HG02610 (cell line): ENCODE results near the gene BABAM2.
"Not testable (repeated sequence)": the region's sequence is repeated elsewhere in the genome, so short reads cannot be mapped to it uniquely, and the experiment has no call there.

Source experiments
- ATAC-seq: cut with Tn5 transposase; IDR thresholded peaks from one replicate; pipeline ENCODE4 v1.9.1; 2021; ENCODE audit warnings: mild to moderate bottlenecking, moderate library complexity; ENCODE audit not compliant: unreplicated experiment

Gene BABAM2

DNA sequence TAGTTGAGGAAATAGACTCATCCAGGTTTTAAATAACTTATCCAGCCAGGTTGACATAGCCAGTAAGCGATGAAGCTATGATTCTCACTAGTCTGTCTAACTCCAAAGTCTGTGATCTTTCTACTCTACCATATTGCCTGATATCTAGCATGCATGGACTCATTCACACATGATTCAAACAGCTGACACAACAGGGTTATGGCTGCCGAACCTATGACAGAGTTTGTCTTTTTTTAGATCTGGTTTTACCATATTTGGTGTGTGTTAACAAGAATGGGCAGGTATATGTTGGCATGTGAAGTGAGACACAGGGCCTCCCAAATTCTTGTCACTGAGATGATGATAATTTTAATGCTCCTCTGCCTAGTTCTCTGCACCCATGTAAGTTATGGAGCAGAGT lies 210.6 kb downstream of the BABAM2 start:
- ATAC-seq, result no peak

DNA sequence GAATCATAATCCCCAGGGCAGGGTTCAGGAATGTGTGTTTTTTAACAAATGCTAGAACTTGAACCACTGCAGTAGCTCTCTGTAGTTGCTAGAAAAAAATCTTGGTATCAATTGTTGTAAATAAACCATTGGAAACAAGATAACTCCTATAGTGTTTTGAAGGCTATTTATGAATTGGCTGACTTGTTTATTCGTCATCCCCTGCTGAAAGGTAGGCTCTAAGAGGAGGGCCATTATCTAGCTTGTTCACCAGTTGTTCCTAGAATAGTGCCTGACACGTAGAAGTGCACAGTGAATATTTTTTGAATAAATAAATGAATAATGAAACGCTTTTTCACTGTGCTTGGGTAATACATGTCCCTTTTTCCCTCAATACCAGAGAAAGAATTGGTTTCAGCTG lies 211.4 kb downstream of the BABAM2 start:
- no peak for ATAC-seq

DNA sequence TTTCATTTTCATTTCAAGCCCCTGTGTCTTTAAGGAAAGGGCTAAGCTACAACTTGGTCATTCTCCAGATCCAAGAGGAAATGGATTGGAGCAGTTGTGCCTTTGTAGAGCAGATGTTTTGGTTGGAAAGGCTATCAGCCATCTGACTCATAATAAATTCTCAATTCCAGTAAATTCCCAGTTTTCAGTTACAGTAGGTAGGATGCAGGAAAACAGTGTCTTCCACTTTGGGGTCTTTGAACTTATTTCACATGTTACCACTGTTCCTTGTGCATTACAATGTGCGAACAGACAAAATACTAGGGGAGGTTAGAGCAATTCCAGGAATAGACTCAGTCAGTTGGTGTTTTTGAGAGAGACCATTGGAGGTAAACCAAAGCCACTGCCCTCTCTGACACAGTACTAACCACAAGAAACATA lies 211.9 kb downstream of the BABAM2 start:
- ATAC-seq, result no peak

DNA sequence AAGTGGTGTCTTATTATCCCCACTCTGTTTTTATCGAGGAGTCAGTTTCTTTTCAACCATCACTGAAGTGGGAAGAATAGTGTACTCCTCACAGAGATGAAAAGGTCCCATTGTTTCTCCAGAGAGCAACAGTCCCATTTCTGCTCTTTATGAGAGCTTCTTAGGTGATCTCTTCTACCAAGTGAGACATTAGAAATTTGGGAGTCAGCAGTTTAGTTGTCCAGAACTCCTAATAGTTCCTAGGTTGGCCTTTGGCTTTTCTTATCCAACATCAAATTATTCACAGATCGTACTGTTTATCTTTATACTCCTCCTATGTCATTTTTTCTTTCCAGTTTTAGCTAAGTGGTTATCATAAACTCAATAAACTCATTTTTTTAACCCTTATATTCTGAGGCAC lies 213.1 kb downstream of the BABAM2 start:
- no peak for ATAC-seq

DNA sequence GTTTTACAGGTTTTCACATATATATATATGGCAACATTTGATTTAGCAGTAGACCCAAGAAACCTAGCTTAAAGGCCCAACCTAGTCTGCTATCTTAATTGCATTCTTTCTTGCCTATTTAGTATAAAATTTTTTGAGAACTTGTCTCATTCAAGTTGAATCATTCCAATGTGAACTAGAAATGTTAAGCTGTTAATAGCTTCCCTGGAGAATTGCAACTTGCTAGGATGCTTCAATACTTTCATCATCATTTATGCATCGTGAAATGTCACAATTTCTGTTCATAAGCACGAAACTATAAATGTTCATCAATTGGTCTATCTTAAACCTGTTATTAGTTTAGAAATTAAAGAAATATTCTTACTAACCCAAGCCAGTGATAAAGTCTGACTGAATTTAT lies 217.6 kb downstream of the BABAM2 start:
- ATAC-seq, result no peak

DNA sequence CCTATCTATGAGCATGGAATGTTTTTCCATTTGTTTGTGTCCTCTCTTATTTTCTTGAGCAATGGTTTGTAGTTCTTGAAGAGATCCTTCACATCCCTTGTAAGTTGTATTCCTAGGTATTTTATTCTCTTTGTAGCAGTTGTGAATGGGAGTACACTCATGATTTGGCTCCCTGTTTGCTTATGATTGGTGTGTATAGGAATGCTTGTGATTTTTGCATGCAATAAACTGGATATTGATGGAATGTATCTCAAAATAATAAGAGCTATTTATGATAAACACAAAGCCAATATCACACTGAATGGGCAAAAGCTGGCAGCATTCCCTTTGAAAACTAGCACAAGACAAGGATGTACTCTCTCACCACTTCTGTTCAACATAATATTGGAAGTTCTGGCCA lies 223.2 kb downstream of the BABAM2 start:
- ATAC-seq, result not testable (repeated sequence)

DNA sequence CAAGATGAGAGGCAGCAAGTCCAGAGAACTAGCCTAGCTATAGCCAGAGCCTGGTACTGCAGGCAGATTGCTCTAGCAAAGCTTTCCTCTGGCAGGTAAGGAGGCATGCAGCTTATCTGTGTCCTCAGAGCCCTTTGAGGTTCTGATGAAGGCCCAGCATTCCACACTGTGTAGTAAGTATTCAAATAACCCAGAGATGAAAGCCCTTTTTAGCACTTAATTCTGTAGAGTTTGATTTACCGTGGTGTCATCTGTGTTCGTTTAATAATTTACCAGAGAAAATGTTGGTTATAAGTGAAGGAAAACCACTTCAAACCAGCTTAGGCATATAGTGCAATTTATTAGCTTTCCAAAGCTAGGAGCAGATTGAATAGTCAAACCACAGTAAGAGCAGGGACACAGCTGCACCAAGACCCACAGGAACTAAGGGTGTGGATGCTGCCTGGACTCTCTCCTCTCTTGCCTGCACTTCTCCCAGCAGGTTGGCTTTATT lies 226.6 kb downstream of the BABAM2 start:
- ATAC-seq, result no peak

DNA sequence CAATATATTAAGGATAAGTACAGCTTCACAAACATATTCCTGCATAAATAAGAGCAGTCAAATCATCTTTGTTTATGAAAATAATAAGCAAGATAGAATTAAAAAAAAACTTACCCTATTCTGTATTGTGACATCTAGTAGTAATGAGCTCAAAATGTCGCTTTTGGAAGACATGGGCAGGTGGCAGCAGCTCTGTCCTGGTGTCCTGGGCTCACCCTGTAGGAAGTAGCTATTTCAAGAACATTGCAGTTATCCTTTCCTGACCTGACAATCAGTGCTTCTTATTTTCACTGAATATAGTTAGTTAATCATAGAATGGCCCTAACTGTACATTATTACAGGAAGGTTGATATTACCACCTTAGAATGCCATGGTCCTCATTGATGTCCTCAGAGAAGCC lies 229.1 kb downstream of the BABAM2 start:
- ATAC-seq, result no peak

DNA sequence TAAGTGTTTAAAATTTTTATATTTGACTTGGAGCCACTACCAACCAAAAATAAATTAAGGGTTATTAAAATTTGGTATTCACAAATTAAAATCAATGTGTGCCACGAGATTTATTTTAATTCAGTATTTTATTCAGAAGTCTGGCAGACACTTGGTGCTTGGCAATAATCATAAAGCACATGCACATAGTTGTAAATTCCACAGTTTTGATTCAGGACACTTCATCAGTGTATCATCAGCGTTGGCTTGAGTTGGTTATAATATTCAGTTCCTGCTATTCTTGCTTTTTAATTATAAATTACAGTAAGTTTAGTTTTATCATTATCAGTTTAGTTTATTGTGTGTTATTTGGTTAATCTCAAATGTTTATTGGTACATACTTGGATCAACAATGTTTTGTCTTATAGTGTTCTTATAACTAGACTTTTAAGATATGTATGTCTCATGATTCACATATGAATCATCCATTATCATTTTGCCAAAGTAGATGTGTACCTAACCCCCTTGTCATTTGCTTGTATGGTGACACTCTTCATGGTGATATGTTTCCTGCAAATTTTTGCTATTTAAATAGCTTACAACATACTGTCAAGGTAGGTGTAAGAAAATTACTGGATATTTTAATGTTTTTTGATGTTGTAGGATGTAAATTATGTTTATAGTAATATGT lies 237.9 kb downstream of the BABAM2 start:
- ATAC-seq, result no peak

DNA sequence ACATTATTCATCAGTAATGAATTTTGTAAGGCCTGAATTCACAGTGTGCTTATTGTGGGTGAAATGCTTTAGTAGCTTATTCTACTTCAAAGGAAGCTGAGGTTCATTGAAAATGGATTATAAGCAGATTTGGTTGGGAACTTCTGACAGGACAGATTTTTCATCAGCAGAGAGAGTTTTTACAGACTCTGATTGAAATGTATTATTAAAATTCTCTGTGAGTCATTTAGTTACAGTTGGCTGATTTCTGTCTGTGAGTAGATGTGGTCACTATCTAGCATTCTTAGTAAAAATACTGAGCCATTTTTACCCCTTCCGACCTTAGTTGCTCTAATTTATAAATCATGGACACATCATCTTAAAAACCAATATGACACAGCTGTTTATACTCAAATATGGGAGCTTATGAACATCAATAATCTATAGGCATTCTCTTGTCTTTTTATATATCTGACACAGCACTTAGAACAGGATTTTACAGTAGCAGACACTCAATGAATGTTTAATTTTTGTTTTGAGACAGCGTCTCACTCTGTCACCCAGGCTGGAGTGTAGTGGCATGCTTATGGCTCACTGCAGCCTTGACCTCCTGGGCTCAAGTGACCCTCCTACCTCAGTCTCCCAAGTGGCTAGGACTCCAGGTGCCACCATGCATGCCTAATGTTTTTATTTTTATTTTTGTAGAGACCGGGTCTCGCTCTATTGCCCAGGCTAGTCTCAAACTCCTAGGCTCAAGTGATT lies 239.6 kb downstream of the BABAM2 start:
- ATAC-seq, result no peak

DNA sequence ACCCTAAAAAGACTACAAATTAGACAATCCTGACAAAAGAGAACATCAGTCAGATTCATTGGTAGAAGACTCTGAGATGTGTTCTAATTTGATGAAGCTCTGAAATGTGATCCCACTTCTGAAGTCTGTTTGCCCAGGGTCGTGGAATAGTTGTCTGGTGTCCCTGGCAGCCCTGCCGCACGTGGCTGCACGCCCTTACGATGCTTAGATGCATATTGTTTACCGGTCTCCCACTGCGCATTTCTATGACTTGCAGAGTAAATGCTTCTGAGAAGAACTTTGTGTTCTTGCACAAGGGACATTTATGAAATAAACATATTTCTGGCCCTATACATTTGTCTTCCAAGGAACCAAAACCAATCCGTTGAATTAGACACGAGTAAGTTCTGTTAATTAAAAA lies 243.2 kb downstream of the BABAM2 start:
- no peak for ATAC-seq

DNA sequence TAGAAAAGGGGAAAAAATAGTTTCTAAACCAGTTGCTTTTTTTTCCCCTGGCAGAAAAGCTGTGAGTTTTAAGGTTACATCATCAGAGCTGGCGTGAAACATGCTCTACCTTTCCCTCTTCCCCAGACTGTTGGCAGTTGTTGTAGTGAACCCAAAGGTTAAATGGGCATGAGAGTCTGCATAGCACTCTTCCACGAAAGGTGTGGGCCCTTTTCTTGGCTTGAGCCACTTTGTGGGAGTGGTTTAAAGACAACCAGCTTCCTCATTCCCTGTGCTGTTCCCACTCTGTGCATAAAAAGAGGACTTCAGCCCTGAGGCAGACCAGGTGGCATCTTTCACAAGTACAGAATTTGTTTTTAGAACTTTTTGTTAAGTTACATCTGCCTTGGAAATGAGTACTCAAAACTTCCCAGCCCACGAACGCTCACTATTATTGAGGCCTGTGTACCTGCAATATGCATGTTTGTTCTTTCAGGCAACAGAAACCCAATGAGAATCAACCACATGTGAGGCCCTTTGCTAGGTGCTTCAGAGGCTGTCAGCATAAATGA lies 243.8 kb downstream of the BABAM2 start:
- ATAC-seq, result no peak

DNA sequence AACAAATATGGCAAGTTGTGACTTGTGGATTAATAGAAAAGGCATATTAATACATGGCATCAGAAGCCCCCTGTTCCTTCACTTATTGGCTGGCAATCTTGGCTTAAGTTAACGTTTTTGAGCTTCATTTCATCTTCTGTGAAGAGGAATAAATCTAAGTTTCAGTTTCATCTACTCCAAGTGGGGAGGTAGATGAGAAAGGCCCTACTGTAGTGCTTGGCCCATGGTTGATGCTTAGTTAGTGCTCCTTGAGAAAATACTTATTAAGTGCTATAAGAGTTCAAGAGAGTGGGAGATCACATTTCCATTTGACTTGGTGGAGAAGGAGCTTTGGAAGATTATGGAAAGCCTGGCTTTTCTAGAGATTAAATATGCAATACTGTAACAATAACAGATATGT lies 244.3 kb downstream of the BABAM2 start:
- ATAC-seq, result no peak

DNA sequence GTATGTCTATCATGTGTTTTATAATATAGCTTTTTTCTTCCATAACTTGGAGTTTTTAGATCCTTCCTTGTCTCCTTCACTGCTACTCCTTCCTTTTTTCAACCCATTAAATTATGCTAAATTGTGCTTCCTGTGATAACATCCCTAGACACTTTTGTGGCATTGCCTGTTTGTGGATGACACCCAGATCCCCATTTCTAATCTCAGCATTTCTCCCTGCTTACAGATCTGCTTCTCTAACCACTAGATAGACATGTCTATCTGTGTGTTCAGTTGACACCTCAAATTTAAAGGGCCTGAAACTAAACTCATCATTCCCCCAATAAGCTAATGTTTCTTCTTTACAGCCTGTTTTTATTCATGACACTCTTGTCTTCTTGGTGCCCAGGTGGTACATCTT lies 244.8 kb downstream of the BABAM2 start:
- ATAC-seq, result no peak

DNA sequence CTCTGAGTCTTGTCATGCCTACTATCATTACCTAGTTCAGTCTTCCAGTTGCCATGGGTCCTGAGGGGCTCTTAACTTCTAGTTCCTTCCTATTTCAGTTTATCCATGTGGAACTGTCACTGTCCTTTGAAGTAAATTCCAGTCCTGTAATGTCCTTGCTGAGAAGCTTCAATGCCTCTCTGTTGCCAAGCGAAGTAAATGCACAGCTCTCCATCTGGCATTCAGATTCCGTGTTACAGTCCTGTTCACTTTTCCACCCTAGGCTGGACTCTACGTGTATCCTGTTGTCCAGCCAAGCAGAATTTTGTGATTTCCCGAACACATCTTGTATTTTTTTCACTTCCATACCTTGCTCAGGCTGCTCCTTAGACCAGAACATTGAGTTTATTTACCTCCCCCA lies 245.3 kb downstream of the BABAM2 start:
- no peak for ATAC-seq

DNA sequence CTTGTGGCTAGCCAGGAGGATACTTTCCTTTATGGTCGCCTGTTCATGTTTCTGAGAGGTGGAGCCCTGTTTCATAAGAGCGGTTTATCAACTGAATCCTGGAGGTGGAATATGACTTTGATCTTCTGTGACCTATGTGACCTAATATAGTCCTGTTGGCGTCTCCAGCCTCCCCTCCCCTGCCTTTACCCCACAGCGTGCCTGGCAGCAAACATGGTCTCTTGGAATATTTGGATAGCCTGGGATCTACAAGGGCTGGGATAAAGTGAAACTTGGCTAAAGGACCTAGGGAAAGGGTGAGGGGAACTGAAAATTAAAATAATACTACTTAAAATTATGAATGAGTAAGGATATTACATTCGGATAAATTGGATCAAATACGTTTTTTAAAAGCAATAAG lies 246.0 kb downstream of the BABAM2 start:
- no peak for ATAC-seq

DNA sequence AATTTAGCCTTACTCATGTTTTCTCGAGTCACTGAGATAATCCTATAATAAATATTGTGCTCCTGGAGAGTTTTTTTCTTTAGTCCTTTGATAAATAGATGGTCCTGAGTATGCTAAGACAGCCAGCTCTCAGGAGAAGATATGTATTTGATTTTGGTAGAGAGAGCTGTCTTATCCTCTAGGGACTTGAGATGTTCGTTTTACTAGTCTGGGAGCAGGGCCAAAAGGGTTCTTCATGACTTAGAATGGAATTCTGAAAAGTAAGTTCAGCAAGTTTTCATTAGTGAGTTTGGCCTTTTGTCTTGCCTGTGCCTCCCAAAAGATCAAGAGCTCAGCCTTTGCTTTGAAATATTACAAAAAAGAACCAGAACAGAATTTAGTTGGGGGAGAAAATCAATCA lies 246.7 kb downstream of the BABAM2 start:
- no peak for ATAC-seq

DNA sequence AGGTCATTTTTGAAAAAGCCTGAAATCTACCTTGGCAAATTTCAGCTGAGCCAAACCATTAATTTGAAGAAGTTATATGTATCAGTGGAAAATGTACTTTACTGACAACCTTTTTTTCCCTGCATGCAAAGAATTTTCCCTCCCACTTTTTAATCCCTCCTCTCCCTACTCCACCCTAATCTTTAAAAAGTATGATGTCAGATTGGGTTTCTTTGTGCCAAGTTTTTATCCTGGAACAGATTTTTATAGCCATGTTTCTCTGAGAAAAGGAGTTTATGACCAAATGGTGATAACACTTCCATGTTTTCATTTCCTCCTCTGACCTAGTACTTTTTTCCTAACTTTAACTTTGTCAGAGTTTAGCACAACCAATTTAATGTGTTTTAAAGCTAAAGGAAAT lies 251.9 kb downstream of the BABAM2 start:
- no peak for ATAC-seq

DNA sequence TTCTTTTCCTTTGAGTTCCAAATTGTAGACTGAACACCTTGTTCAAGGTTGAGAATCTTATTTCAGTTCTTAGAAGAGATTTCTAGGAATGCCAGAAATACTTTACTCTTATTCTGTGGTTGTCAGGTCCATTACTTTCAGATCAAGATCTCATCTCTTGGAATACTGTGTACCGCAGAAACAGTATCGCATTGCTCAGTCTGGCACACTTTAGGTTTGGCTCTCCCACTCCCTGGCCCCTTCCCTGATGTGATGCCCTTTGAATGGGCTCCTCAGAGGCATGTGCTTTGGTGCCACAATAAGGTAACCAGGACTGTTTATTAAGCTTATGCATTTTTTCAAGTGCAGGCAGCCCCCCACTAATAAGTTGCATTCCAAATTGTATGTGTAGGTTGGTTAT lies 257.5 kb downstream of the BABAM2 start:
- ATAC-seq, result no peak

DNA sequence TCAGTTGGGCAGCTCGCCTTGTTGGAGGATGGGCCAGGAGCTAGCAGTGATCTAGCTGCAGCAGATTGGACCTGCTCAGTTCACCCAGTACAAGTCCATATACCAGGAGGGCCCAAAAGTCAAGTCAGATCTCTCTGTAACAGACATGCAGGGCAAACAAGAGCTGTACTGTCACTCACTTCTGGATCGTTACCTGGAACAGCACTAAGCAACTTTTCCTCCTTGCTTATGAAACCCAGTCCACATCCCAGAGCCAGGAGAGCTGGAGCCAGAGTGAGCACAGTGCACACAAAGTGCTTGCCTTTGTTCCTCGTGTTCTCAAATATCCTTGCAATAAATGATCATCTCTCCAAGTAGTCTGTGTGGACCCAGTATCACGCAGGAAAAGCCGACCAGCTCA lies 258.0 kb downstream of the BABAM2 start:
- no peak for ATAC-seq

DNA sequence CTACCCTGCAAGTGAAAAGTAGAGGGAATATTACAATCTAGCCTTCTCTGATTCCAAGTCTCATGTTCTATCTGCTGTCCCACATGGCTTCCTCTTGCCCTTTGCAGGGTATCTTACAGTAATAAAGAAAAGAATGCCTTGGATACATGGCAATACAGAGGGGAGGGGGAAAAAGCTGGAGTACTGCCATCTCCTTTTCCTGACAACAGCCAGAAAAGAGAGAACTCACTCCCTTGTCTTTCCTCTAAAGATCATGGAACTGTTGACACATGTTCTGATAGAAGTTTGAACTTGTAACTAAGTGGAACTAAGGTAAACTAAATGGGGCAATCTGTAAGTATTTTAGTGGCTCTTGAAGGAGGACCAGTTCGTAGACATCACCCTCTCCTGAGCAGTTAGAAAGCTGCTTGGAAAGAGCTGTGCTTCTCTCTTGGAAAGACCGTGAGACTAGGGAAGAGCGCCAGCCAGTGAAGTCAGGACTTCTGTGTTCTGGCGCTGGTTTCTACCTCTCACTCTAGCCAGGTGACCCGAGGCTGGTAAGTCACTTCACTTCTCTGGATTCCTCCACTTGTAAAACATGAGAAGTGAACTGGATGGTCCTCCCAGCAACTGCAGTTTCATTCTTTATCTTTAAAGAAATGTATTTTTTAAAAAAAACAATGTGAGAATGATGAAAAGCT lies 259.8 kb downstream of the BABAM2 start:
- ATAC-seq, result no peak

DNA sequence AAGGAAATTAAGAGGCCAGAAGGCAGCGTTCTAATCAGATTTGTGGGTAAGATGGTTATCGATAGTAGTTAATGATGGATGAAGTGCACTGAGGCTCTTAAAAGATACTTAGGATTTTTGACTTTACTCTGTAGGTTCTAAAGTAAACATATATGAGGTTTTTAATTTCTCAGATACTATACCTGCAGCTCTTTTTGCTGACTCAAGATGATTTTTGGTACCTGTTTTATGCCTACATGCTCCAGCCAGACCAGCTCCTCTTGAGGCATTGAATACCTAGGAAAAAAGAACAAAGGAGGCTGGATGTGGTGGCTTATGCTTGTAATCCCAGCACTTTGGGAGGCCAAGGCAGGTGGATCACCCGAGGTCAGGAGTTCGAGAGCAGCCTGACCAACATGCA lies 260.5 kb downstream of the BABAM2 start:
- ATAC-seq, result no peak
